Neural cell (in vitro differentiated cells): ENCODE results near the gene HMCN2.

Experiments used
- EP300 ChIP-seq: fragments of 450-650 bp; conservative IDR thresholded peaks from 2 replicates; pipeline ENCODE4 v1.6.1; 2014; ENCODE audit warnings: antibody characterized with exemption, mild to moderate bottlenecking, moderate library complexity; ENCODE audit not compliant: poor library complexity, severe bottlenecking
- EZH2 ChIP-seq: fragments of 200-600, 300-800 bp; shearing (Covaris generic), sonication (generic); IDR thresholded peaks from 2 replicates; pipeline ENCODE4 v1.6.1; 2014; ENCODE audit warnings: antibody characterized with exemption, low read length, borderline replicate concordance, mild to moderate bottlenecking; ENCODE audit not compliant: insufficient read depth, poor library complexity, severe bottlenecking
- MXI1 ChIP-seq: fragments of 450-650 bp; conservative IDR thresholded peaks from 2 replicates; pipeline ENCODE4 v1.6.1; 2014; ENCODE audit warnings: antibody characterized with exemption, mild to moderate bottlenecking; ENCODE audit not compliant: poor library complexity, severe bottlenecking
- POLR2AphosphoS5 ChIP-seq: IDR thresholded peaks from 2 replicates; pipeline ENCODE4 v1.6.1; 2012
- RAD21 ChIP-seq: fragments of 450-650 bp; conservative IDR thresholded peaks from 2 replicates; pipeline ENCODE4 v1.6.1; 2014; ENCODE audit warnings: antibody characterized with exemption, mild to moderate bottlenecking, moderate library complexity
- TAF1 ChIP-seq: IDR thresholded peaks from 2 replicates; pipeline ENCODE4 v1.6.1; 2012; ENCODE audit warnings: low read depth
- TF ChIP-seq, protein P1 (sequence below): fragments of 450-650 bp; IDR thresholded peaks from 2 replicates; pipeline ENCODE4 v1.5.1; 2014; ENCODE audit warnings: antibody characterized with exemption, mild to moderate bottlenecking, moderate library complexity; ENCODE audit not compliant: poor library complexity, severe bottlenecking
- TF ChIP-seq, protein P2 (sequence below): IDR thresholded peaks from 2 replicates; pipeline ENCODE4 v1.6.1; 2012; ENCODE audit warnings: borderline replicate concordance

DNA sequence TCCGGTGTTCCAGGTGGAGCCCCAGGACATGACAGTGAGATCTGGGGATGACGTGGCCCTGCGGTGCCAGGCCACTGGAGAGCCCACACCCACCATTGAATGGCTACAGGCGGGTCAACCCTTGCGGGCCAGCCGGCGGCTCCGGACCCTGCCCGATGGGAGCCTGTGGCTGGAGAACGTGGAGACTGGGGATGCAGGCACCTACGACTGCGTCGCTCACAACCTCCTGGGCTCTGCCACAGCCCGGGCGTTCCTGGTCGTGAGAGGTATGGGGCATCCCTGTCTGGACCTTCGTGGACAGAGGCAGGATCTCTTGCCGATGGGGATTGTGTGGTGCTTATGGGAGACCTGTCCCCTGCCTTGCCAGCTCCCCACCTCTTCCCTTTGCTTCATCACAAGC lies 153.2 kb downstream of the HMCN2 start:
- TF ChIP-seq POLR2AphosphoS5 (no peak), EZH2 (no peak), EP300 (no peak), MXI1 (no peak), TAF1 (no peak), RAD21 (no peak)
- TF ChIP-seq, protein P1, sequence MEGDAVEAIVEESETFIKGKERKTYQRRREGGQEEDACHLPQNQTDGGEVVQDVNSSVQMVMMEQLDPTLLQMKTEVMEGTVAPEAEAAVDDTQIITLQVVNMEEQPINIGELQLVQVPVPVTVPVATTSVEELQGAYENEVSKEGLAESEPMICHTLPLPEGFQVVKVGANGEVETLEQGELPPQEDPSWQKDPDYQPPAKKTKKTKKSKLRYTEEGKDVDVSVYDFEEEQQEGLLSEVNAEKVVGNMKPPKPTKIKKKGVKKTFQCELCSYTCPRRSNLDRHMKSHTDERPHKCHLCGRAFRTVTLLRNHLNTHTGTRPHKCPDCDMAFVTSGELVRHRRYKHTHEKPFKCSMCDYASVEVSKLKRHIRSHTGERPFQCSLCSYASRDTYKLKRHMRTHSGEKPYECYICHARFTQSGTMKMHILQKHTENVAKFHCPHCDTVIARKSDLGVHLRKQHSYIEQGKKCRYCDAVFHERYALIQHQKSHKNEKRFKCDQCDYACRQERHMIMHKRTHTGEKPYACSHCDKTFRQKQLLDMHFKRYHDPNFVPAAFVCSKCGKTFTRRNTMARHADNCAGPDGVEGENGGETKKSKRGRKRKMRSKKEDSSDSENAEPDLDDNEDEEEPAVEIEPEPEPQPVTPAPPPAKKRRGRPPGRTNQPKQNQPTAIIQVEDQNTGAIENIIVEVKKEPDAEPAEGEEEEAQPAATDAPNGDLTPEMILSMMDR: no peak
- TF ChIP-seq, protein P2, sequence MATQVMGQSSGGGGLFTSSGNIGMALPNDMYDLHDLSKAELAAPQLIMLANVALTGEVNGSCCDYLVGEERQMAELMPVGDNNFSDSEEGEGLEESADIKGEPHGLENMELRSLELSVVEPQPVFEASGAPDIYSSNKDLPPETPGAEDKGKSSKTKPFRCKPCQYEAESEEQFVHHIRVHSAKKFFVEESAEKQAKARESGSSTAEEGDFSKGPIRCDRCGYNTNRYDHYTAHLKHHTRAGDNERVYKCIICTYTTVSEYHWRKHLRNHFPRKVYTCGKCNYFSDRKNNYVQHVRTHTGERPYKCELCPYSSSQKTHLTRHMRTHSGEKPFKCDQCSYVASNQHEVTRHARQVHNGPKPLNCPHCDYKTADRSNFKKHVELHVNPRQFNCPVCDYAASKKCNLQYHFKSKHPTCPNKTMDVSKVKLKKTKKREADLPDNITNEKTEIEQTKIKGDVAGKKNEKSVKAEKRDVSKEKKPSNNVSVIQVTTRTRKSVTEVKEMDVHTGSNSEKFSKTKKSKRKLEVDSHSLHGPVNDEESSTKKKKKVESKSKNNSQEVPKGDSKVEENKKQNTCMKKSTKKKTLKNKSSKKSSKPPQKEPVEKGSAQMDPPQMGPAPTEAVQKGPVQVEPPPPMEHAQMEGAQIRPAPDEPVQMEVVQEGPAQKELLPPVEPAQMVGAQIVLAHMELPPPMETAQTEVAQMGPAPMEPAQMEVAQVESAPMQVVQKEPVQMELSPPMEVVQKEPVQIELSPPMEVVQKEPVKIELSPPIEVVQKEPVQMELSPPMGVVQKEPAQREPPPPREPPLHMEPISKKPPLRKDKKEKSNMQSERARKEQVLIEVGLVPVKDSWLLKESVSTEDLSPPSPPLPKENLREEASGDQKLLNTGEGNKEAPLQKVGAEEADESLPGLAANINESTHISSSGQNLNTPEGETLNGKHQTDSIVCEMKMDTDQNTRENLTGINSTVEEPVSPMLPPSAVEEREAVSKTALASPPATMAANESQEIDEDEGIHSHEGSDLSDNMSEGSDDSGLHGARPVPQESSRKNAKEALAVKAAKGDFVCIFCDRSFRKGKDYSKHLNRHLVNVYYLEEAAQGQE: no peak
